CD4-positive, CD25-positive, alpha-beta regulatory T cell (primary cell): Measurements from ENCODE around the gene SPACA4. TPM values are rescaled to one million over a fixed set of nuclear protein-coding genes. Genes with fewer than 3 reads are reported as not detected.

Experiments
- ATAC-seq, 2 donors: fragments of 150-1000 bp; cut with Tn5 transposase; one replicate each; pipeline ENCODE4 v1.10.0; 2021; ENCODE audit warnings: low read depth in 2 of 2, moderate number of reproducible peaks in 2 of 2, moderate library complexity in 1 of 2
- DNase-seq, 3 donors: peaks; one replicate each; pipeline versions ENCODE4 v3.0.0 to v3.0.0-alpha.2; 2012 to 2022; ENCODE audit warnings: mixed read lengths in 1 of 3
- H3K27ac ChIP-seq: one replicate; pipeline ENCODE4 v1.7.0; 2013; ENCODE audit warnings: mild to moderate bottlenecking, low read length; ENCODE audit not compliant: insufficient read depth, poor library complexity, severe bottlenecking
- H3K27me3 ChIP-seq: one replicate; pipeline ENCODE4 v1.7.0; 2013; ENCODE audit warnings: low read length; ENCODE audit not compliant: control insufficient read depth, insufficient read depth
- H3K36me3 ChIP-seq: one replicate; pipeline ENCODE4 v1.7.0; 2013; ENCODE audit warnings: mild to moderate bottlenecking, low read length, moderate library complexity; ENCODE audit not compliant: control insufficient read depth, insufficient read depth
- H3K4me1 ChIP-seq: 2 replicates; pipeline ENCODE4 v1.7.0; 2013; ENCODE audit warnings: mild to moderate bottlenecking, low read length; ENCODE audit not compliant: insufficient read depth, control insufficient read depth, poor library complexity, severe bottlenecking
- H3K4me3 ChIP-seq: one replicate; pipeline ENCODE4 v1.7.0; 2013; ENCODE audit warnings: low read depth, mild to moderate bottlenecking, low read length, moderate library complexity
- H3K9me3 ChIP-seq, 2 experiments: 1 replicate in 1 of 2; 2 replicates in 1 of 2; pipeline ENCODE4 v1.7.0; 2013; ENCODE audit warnings: low read length in 2 of 2, mild to moderate bottlenecking in 1 of 2, moderate library complexity in 1 of 2; ENCODE audit not compliant: control insufficient read depth in 2 of 2
- H3K27ac Mint-ChIP-seq, 3 donors: one replicate each; pipeline ENCODE4 v1.8.0; 2020 to 2022; ENCODE audit warnings: mild to moderate bottlenecking in 3 of 3, mixed read lengths in 3 of 3, moderate library complexity in 2 of 3
- H3K27me3 Mint-ChIP-seq: one replicate; pipeline ENCODE4 v1.8.0; 2022; ENCODE audit warnings: mild to moderate bottlenecking, mixed read lengths
- H3K36me3 Mint-ChIP-seq: one replicate; pipeline ENCODE4 v1.8.0; 2020; ENCODE audit warnings: mixed read lengths
- H3K4me1 Mint-ChIP-seq, 4 donors: one replicate each; pipeline ENCODE4 v1.8.0; 2020 to 2022; ENCODE audit warnings: mixed read lengths in 4 of 4, mild to moderate bottlenecking in 1 of 4
- H3K4me3 Mint-ChIP-seq, 4 donors: one replicate each; pipeline ENCODE4 v1.8.0; 2020 to 2022; ENCODE audit warnings: mild to moderate bottlenecking in 4 of 4, mixed read lengths in 4 of 4, moderate library complexity in 3 of 4
- H3K9me3 Mint-ChIP-seq, 7 donors: one replicate each; pipeline ENCODE4 v1.8.0; 2020 to 2022; ENCODE audit warnings: mixed read lengths in 7 of 7, mild to moderate bottlenecking in 3 of 7, moderate library complexity in 2 of 7
- polyA plus RNA-seq, 4 donors: library from polyadenylated mRNA; unstranded; fragments of 300-500 nt; fragmentation: Illumina TruSeq; gene quantifications; one replicate each; pipeline ENCODE4 v1.2.3, GENCODE V29; 2021
- total RNA-seq: library from RNA; stranded (reverse); gene quantifications from one replicate; pipeline ENCODE4 v1.2.3, GENCODE V29; 2022

The SPACA4 gene
- total and polyA plus RNA-seq, 5 donors from 2014 or later, result 0.25 TPM; not detected in 4

DNA sequence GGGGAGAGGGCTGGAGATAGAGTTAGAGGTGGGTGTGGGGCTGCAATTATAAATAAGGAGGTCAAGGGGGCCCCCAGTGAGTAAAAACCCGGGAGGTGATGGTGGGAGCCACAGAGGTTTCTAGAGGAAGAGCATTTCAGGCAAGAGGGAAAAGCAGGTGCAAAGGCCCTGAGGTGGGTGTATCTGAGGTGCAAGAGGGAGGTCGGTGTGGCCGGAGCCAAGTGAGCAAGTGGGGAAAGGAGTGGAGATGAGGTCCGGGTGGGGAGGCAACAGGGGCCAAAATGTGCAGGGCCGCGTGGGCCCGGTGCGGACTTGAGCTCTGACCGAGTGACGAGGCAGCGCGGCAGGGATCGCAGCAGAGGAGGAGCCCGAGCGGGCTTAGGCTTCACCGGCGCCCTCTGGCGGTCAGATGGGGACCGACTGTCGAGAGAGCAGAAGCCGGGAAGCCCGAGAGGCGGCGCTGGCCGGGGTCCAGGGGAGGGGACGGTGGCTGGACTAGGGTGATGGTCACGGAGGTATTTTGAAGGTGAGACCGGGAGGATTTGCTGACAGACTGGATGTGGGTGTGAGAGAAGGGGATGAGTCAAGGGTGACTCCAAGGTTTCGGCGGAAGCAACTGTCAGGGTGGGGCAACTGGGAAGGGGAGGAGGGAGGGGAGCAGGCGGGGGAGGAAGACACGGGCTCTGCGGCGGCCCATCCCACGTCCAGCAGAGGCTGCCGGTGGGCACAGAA, 17.7 kb upstream of the SPACA4 start:
- H3K36me3 ChIP-seq, result no peaks in the 10 kb centered on the region
- peaks cover 0 to 20% (median 7%) of the 10 kb centered on the region in 4 donors for H3K4me1 Mint-ChIP-seq
- H3K4me3 Mint-ChIP-seq, result peak overlapping the region; percentile 35 to 80 (median 74)
- H3K27ac Mint-ChIP-seq, result peak overlapping the region; percentile 36 to 56 (median 42)
- H3K27me3 ChIP-seq, result no peaks in the 10 kb centered on the region
- no peaks in the 10 kb centered on the region for H3K27me3 Mint-ChIP-seq
- no peaks in the 10 kb centered on the region for H3K9me3 Mint-ChIP-seq
- no peaks in the 10 kb centered on the region for H3K9me3 ChIP-seq
- ATAC-seq (peak; percentile 77 to 82), DNase-seq (peak; percentile 76 to 81 (median 79))
- H3K4me3 ChIP-seq, result peak overlapping the region; percentile 34
- no peaks in the 10 kb centered on the region for H3K4me1 ChIP-seq
- peaks cover 4% of the 10 kb centered on the region for H3K36me3 Mint-ChIP-seq
- H3K27ac ChIP-seq, result no peak overlapping the region

DNA sequence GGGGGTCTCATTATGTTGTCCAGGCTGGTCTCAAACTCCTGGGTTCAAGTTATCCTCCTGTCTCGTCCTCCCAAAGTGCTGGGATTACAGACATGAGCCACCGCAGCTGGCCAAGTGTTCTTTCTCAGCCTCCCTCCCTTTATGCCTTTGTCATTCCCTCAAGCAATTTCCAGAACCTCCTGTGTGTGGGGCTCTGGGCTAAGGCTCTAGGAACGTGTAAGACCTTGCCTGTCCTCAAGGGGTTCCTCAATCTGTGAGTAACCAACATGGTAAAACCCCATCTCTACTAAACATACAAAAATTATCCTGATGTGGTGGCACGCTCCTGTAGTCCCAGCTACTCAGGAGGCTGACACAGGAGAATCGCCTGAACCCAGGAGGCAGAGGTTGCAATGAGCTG, 15.5 kb upstream of the SPACA4 start:
- Mint-ChIP-seq H3K9me3 (no peaks in the 10 kb centered on the region), H3K27me3 (no peaks in the 10 kb centered on the region), H3K4me1 (peaks cover 0 to 28% (median 5%) of the 10 kb centered on the region in 4 donors), H3K36me3 (no peaks in the 10 kb centered on the region), H3K4me3 (peak overlapping the region in 1 of 4 donors; percentile 58), H3K27ac (no peak overlapping the region)
- H3K27me3 ChIP-seq, result no peaks in the 10 kb centered on the region
- ATAC-seq (no peak), DNase-seq (no peak)
- no peaks in the 10 kb centered on the region for H3K36me3 ChIP-seq
- no peak overlapping the region for H3K4me3 ChIP-seq
- H3K4me1 ChIP-seq, result peaks cover 3% of the 10 kb centered on the region
- H3K27ac ChIP-seq, result no peak overlapping the region
- H3K9me3 ChIP-seq, result no peaks in the 10 kb centered on the region

DNA sequence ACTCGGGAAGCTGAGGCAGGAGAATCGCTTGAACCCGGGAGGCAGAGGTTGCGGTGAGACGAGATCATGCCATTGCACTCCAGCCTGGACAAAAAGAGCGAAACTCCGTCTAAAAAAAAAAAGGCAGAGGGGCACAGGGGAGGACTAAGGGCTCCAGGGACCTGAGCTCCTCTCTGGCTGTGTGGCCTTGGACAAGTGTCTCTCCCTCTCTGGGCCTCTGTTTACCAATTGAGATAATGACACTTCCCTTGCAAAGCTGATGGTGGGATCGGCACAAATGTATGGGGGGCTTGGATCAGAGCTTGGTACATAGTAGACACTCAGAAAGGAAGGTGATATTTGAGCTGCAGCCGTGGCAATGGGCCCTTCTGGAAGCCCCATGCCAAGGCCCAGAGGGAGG, 11.4 kb upstream of the SPACA4 start:
- Histone ChIP-seq H3K27ac (no peak overlapping the region), H3K27me3 (no peaks in the 10 kb centered on the region), H3K4me1 (peaks cover 13% of the 10 kb centered on the region), H3K36me3 (no peaks in the 10 kb centered on the region), H3K4me3 (no peak overlapping the region), H3K9me3 (no peaks in the 10 kb centered on the region)
- DNase-seq (no peak), ATAC-seq (no peak)
- peak overlapping the region in 1 of 3 donors; percentile 88 for H3K27ac Mint-ChIP-seq
- no peaks in the 10 kb centered on the region for H3K9me3 Mint-ChIP-seq
- H3K36me3 Mint-ChIP-seq, result no peaks in the 10 kb centered on the region
- H3K4me1 Mint-ChIP-seq, result peaks cover 0 to 26% (median 4%) of the 10 kb centered on the region in 4 donors
- peak overlapping the region; percentile 39 to 80 (median 76) for H3K4me3 Mint-ChIP-seq
- no peaks in the 10 kb centered on the region for H3K27me3 Mint-ChIP-seq

DNA sequence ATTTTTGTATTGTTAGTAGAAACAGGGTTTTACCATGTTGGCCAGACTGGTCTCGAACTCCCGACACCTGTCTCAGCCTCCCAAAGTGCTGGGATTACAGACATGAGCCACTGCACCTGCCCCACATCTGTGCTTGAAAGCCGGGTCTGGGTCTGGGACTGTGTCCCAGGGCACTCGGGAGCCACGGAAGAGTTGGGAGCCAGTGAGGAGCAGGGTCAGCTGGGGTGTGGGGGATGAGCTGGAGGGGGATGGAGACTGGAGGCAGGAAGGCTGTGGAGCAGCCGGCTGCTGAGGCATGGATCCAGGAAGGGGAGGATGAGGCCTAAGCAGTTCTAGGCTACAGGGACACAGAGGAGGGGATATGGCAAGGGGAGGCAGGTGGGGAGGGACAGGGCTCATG, 10.7 kb upstream of the SPACA4 start:
- Histone ChIP-seq H3K27ac (no peak overlapping the region), H3K4me3 (no peak overlapping the region), H3K9me3 (no peaks in the 10 kb centered on the region), H3K36me3 (no peaks in the 10 kb centered on the region), H3K4me1 (peaks cover 13% of the 10 kb centered on the region), H3K27me3 (no peaks in the 10 kb centered on the region)
- Mint-ChIP-seq H3K4me1 (peaks cover 0 to 26% (median 4%) of the 10 kb centered on the region in 4 donors), H3K36me3 (no peaks in the 10 kb centered on the region), H3K4me3 (peak overlapping the region in 3 of 4 donors; percentile 65 to 93 (median 78)), H3K27me3 (no peaks in the 10 kb centered on the region), H3K9me3 (no peaks in the 10 kb centered on the region), H3K27ac (peak overlapping the region in 1 of 3 donors; percentile 73)
- ATAC-seq, result no peak
- no peak for DNase-seq

DNA sequence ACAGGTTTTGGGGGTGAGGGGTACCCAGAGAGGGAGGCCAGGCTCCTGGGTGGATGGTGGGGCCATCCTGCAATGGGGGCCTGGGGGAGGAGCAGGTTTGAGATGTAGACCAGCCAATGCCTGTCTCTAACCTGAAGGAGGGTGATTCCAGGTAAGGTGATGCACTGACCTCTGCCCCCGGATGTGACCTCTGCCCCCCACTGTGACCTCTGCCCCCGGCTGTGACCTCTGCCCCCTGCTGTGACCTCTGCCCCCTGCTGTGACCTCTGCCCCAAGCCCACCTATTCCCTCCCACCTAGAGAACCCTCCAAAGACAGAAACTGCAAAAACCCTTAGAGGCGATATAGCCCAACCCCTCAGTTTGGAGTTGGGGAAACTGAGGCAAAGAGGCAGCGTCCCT, 10.3 kb upstream of the SPACA4 start:
- Mint-ChIP-seq H3K27ac (peak overlapping the region in 2 of 3 donors; percentile 73 to 90), H3K4me3 (peak overlapping the region; percentile 41 to 93 (median 83)), H3K36me3 (no peaks in the 10 kb centered on the region), H3K27me3 (no peaks in the 10 kb centered on the region), H3K4me1 (peaks cover 0 to 26% (median 4%) of the 10 kb centered on the region in 4 donors), H3K9me3 (no peaks in the 10 kb centered on the region)
- ATAC-seq, result no peak
- H3K9me3 ChIP-seq, result no peaks in the 10 kb centered on the region
- no peaks in the 10 kb centered on the region for H3K27me3 ChIP-seq
- no peak for DNase-seq
- peaks cover 13% of the 10 kb centered on the region for H3K4me1 ChIP-seq
- H3K27ac ChIP-seq, result no peak overlapping the region
- no peaks in the 10 kb centered on the region for H3K36me3 ChIP-seq
- no peak overlapping the region for H3K4me3 ChIP-seq

DNA sequence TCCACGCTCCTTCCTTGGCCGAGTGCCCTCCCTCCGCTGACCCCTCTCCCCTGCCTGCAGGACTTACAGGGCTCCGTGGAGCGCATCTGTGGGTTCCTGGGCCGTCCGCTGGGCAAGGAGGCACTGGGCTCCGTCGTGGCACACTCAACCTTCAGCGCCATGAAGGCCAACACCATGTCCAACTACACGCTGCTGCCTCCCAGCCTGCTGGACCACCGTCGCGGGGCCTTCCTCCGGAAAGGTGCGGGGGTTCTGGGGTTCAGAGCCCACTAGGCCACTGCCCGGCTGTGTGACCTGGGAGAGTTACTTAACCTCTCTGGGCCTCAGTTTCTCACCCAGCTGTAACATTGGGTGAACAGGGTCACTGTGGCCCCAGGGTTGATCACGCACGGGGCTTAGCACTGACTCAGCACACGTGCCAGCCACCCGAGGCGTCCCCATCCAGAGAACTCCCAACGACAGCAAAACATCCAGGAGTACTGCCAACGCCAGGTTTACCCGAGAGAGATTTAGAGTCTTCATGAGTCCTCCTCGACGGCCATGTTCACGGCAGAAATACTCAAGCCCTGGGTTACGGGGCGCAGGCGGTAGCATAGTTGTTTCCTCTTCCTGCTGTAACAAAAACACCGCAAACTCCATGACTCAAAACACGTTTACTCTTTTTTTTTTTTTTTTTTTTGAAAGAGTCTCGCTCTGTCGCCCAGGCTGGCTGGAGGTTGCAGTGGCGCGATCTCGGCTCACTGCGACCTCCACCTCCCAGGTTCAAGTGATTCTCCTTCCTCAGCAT, 9.7 kb upstream of the SPACA4 start:
- peaks cover 0 to 23% (median 4%) of the 10 kb centered on the region in 4 donors for H3K4me1 Mint-ChIP-seq
- no peaks in the 10 kb centered on the region for H3K36me3 Mint-ChIP-seq
- peak overlapping the region; percentile 53 for H3K4me3 ChIP-seq
- peak overlapping the region; percentile 79 to 93 (median 84) for H3K4me3 Mint-ChIP-seq
- H3K4me1 ChIP-seq, result peaks cover 13% of the 10 kb centered on the region
- ATAC-seq, result peak; percentile 73 to 86
- no peaks in the 10 kb centered on the region for H3K36me3 ChIP-seq
- no peaks in the 10 kb centered on the region for H3K9me3 ChIP-seq
- no peaks in the 10 kb centered on the region for H3K9me3 Mint-ChIP-seq
- no peaks in the 10 kb centered on the region for H3K27me3 Mint-ChIP-seq
- peak; percentile 37 to 73 (median 61) for DNase-seq
- H3K27me3 ChIP-seq, result no peaks in the 10 kb centered on the region
- H3K27ac Mint-ChIP-seq, result peak overlapping the region; percentile 75 to 92 (median 81)
- peak overlapping the region; percentile 68 for H3K27ac ChIP-seq

DNA sequence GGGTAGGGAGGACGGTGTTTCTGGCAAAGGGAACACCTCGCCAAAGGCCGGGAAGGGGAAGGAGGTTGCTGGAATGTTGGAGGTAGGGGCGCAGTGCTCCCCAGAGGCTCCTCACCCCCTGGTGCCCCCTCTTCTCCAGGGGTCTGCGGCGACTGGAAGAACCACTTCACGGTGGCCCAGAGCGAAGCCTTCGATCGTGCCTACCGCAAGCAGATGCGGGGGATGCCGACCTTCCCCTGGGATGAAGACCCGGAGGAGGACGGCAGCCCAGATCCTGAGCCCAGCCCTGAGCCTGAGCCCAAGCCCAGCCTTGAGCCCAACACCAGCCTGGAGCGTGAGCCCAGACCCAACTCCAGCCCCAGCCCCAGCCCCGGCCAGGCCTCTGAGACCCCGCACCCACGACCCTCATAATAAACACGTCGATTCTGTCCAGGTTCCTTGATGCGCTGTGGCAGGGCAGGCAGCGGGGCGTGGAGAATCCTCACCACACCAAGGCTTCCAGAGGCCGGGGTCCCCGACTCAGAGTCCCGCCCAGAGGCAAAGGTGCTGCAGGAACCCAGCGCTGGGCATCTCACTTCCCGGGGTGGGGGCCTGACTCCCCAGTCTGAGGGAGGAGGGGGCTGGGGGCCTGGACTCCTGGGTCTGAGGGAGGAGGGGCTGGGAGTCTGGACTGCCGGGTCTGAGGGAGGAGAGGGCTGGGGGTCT, 7.4 kb upstream of the SPACA4 start:
- H3K27me3 Mint-ChIP-seq, result no peaks in the 10 kb centered on the region
- no peak for DNase-seq
- no peaks in the 10 kb centered on the region for H3K9me3 Mint-ChIP-seq
- Histone ChIP-seq H3K4me3 (no peak overlapping the region), H3K9me3 (no peaks in the 10 kb centered on the region), H3K27me3 (no peaks in the 10 kb centered on the region), H3K36me3 (no peaks in the 10 kb centered on the region), H3K4me1 (peaks cover 13% of the 10 kb centered on the region), H3K27ac (no peak overlapping the region)
- no peak overlapping the region for H3K27ac Mint-ChIP-seq
- no peak for ATAC-seq
- H3K4me1 Mint-ChIP-seq, result peaks cover 0 to 20% (median 4%) of the 10 kb centered on the region in 4 donors
- no peak overlapping the region for H3K4me3 Mint-ChIP-seq
- H3K36me3 Mint-ChIP-seq, result no peaks in the 10 kb centered on the region
